ENCODE results near the gene TRIM38.

DNA sequence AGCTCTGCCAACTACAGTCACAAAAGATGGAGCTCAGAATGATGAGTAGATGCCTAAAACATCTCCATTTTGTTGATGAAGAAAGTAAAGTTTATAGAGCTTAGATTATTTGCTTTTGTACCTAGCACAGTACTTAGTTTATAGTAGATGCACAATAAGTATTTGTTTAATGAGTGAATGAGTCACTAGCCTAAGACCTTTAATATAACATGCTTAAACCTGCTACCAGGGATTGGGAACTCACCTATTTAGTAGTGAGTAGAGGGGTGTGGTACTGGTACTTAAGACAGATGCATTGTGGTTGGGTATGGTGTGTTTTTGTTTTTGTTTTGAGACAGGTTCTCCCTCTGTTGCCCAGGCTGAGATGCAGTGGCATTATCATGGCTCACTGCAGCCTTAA is 35.8 kb downstream of the TRIM38 start:
- TF ChIP-seq CTCF (tag by site-specific recombination; IDR thresholded peaks at IDR 0.05), result no peak
- TF ChIP-seq ZNF248 (tag by site-specific recombination; IDR thresholded peaks at IDR 0.05), result no peak
